ENCODE results near the gene SHC4.

- TF ChIP-seq KDM1A (IDR thresholded peaks at IDR 0.05) (no peak), ZBTB40 (IDR thresholded peaks at IDR 0.05) (no peak), ZBTB40 (CRISPR knock-in tag; IDR thresholded peaks at IDR 0.05) (no peak), SP1 (CRISPR knock-in tag; IDR thresholded peaks at IDR 0.05) (no peak), ZHX1 (conservative IDR thresholded peaks at IDR 0.05; ENCODE audit: low read length) (no peak), CAMTA2 (CRISPR knock-in tag; conservative IDR thresholded peaks at IDR 0.05) (no peak), RAD21 (CRISPR knock-in tag; conservative IDR thresholded peaks at IDR 0.05 in 1 of 2, IDR thresholded peaks at IDR 0.05 in 1 of 2) (no peak)
These were observed 41.7 kb downstream of the SHC4 start for GRCh38 chr15:48922046-48922445.

All from K562 (cell line).